Measurements from ENCODE around the gene KLRC4. TPM values are rescaled to one million over a fixed set of nuclear protein-coding genes. Genes with fewer than 3 reads are reported as not detected.

Gene KLRC4
- total and polyA plus RNA-seq, 2 of the 8 experiments (the other 6 are each of a cell fraction or from before 2014, with no cell fraction given), result not detected

- H2BK120ac ChIP-seq (replicated peaks; ENCODE audit: low read depth, low read length), result no peak overlapping the region
- H3K18ac ChIP-seq (ENCODE audit: extremely low read depth, low read length), result no peak overlapping the region
- H3K4ac ChIP-seq (replicated peaks; ENCODE audit: insufficient read length, low read depth, low read length), result no peak overlapping the region
- H3K9me3 ChIP-seq (ENCODE audit: insufficient read depth in 2 of 2, low read depth in 1 of 2, low read length in 1 of 2), result no peaks in the 10 kb centered on the region; a peak in 1 of 4 replicates
- H3K9ac ChIP-seq (replicated peaks in 1 of 4; ENCODE audit: extremely low read depth in 1 of 4, low read depth in 3 of 4, low read length in 3 of 4), result no peak overlapping the region
- no peaks in the 10 kb centered on the region for H3K36me3 ChIP-seq (ENCODE audit: control insufficient read depth in 2 of 4, insufficient read depth in 4 of 4, low read length in 3 of 4)
- no peak overlapping the region for H3K14ac ChIP-seq (ENCODE audit: insufficient read length)
- no peak overlapping the region for H4K8ac ChIP-seq (ENCODE audit: extremely low read depth, insufficient read depth, low read length)
- no peak overlapping the region for H2AK5ac ChIP-seq (ENCODE audit: low read depth, low read length)
- POLR2A ChIA-PET (ENCODE audit: partially characterized antibody), result no interaction called here
- H2BK15ac ChIP-seq (ENCODE audit: low read length), result no peak overlapping the region
- H2AFZ ChIP-seq (ENCODE audit: low read length), result no peak overlapping the region
- CTCF ChIA-PET (ENCODE audit: partially characterized antibody), result interaction anchor here (0.9 kb wide), 1 partner anchor 9 kb away, joined by 3 read pairs; no protein-coding TSS in a partner anchor
- DNase-seq (ENCODE audit: low read depth in 1 of 2, low spot score in 2 of 2), result no peak
- no peak overlapping the region for H2BK12ac ChIP-seq (ENCODE audit: low read depth, low read length)
- no peaks in the 10 kb centered on the region for H3K27me3 ChIP-seq (replicated peaks in 1 of 4; ENCODE audit: control insufficient read depth in 3 of 4, extremely low read depth in 1 of 4, insufficient read depth in 3 of 4, low read length in 3 of 4)
- WGBS, 2 experiments (ENCODE audit: extremely low coverage in 1 of 2, insufficient coverage in 1 of 2, insufficient read length in 1 of 2, insufficient replicate concordance in 2 of 2, low coverage in 1 of 2, low lambda C conversion rate in 2 of 2, missing lambda C conversion rate in 1 of 2), result 91% methylated on average over 2 of the region's 2 CpGs; no CpG with 5 or more reads in 1 of the 2 experiments
- no peak overlapping the region for H4K91ac ChIP-seq (replicated peaks; ENCODE audit: insufficient read length, low read length)
- TF ChIP-seq GABPA (IDR thresholded peaks at IDR 0.05; ENCODE audit: borderline replicate concordance, insufficient read depth, low read length) (no peak), YY1 (IDR thresholded peaks at IDR 0.05; ENCODE audit: low read depth, low read length) (no peak), KDM5A (IDR thresholded peaks at IDR 0.05; ENCODE audit: low read length) (no peak), BACH1 (IDR thresholded peaks at IDR 0.05; ENCODE audit: low read length) (no peak), JUND (IDR thresholded peaks at IDR 0.05; ENCODE audit: low read length) (no peak), SAP30 (IDR thresholded peaks at IDR 0.05; ENCODE audit: insufficient read depth, insufficient replicate concordance, low read length) (no peak), EGR1 (IDR thresholded peaks at IDR 0.05; ENCODE audit: borderline replicate concordance, low read depth, low read length) (no peak)
- no peaks in the 10 kb centered on the region for H3K23me2 ChIP-seq (ENCODE audit: low read depth, low read length)
- H3K4me3 ChIP-seq (ENCODE audit: extremely low read depth in 1 of 4, insufficient read depth in 2 of 4, low read depth in 3 of 4, low read length in 4 of 4), result no peak overlapping the region
- no peak for FAIRE-seq
- no peak overlapping the region for H3K27ac ChIP-seq (ENCODE audit: low read depth, low read length)
- H3K4me2 ChIP-seq (ENCODE audit: insufficient read depth in 1 of 2, low read depth in 2 of 2, low read length in 2 of 2), result no peak overlapping the region
- H4K5ac ChIP-seq (ENCODE audit: insufficient read length, low read depth, low read length), result no peak overlapping the region
- no peak overlapping the region for H2BK20ac ChIP-seq (ENCODE audit: low read length)
- H3K56ac ChIP-seq (replicated peaks; ENCODE audit: insufficient read length, low read depth, low read length), result no peak overlapping the region
- no peak overlapping the region for H3K23ac ChIP-seq (ENCODE audit: insufficient read length)
- H3K79me1 ChIP-seq (ENCODE audit: low read depth, low read length), result no peaks in the 10 kb centered on the region
- H4K20me1 ChIP-seq (replicated peaks in 1 of 2; ENCODE audit: control insufficient read depth in 1 of 2, insufficient read depth in 2 of 2, low read length in 2 of 2), result no peaks in the 10 kb centered on the region
- H2BK5ac ChIP-seq (ENCODE audit: low read depth, low read length), result no peak overlapping the region
- H3K4me1 ChIP-seq (replicated peaks in 1 of 4; ENCODE audit: control insufficient read depth in 3 of 4, insufficient read depth in 4 of 4, low read length in 3 of 4), result no peaks in the 10 kb centered on the region
- H3K79me2 ChIP-seq (ENCODE audit: control insufficient read depth in 1 of 2, insufficient read depth in 2 of 2, low read length in 2 of 2), result no peaks in the 10 kb centered on the region
Measured at GRCh38 chr12:10385166-10385613, 24.4 kb downstream of the KLRC4 start.

Measured in H1 (cell line).